Measurements from ENCODE around the gene CNNM2. TPM values are rescaled to one million over a fixed set of nuclear protein-coding genes. Genes with fewer than 3 reads are reported as not detected.
A peak's percentile ranks its signal among the peaks of the same experiment; 100 is the strongest.
"Not testable (repeated sequence)": the region's sequence is repeated elsewhere in the genome, so short reads cannot be mapped to it uniquely, and the experiment has no call there.

The CNNM2 gene
- total RNA-seq, 3 donors from 2014 or later (not counting 1 experiment from before 2014, with no cell fraction given): 8.6 to 18.0 (median 16.7) TPM

GRCh38 chr10:103127241-103127640, 209.1 kb downstream of the CNNM2 start:
- Mint-ChIP-seq H3K36me3 (no peaks in the 10 kb centered on the region), H3K27me3 (ENCODE audit: low read depth in 2 of 2) (no peaks in the 10 kb centered on the region), H3K9me3 (no peaks in the 10 kb centered on the region), H3K4me1 (peaks cover 39 to 42% of the 10 kb centered on the region in 2 donors), H3K27ac (peak overlapping the region in 1 of 2 donors; percentile 2), H3K4me3 (no peak overlapping the region)
- no peak for ATAC-seq
- H3K9me3 ChIP-seq (ENCODE audit: control insufficient read depth, insufficient read depth, low read length): no peaks in the 10 kb centered on the region
- TF ChIP-seq CTCF (IDR thresholded peaks at IDR 0.05): no peak
- H3K4me1 ChIP-seq (ENCODE audit: control insufficient read depth, insufficient read depth, low read length): peaks cover 9% of the 10 kb centered on the region
- H3K36me3 ChIP-seq (ENCODE audit: control insufficient read depth, insufficient read depth, low read length): peaks cover 3% of the 10 kb centered on the region
- DNase-seq: no peak
- H3K4me3 ChIP-seq (ENCODE audit: low read length): no peak overlapping the region
- intact Hi-C loops (cut with micrococcal nuclease): no loop called here
- no peaks in the 10 kb centered on the region for H3K27me3 ChIP-seq (ENCODE audit: control insufficient read depth, insufficient read depth, low read length)
- 100% methylated on average over 1 of the region's 1 CpG for WGBS (ENCODE audit: insufficient coverage)
- no peak overlapping the region for H3K27ac ChIP-seq (ENCODE audit: low read length)

GRCh38 chr10:103130180-103130579, 212.1 kb downstream of the CNNM2 start:
- H3K4me3 Mint-ChIP-seq; H3K9me3 ChIP-seq (ENCODE audit: control insufficient read depth, insufficient read depth, low read length); H3K4me1 ChIP-seq (ENCODE audit: control insufficient read depth, insufficient read depth, low read length); H3K27me3 Mint-ChIP-seq (ENCODE audit: low read depth in 2 of 2); H3K27me3 ChIP-seq (ENCODE audit: control insufficient read depth, insufficient read depth, low read length); H3K4me3 ChIP-seq (ENCODE audit: low read length); H3K9me3 Mint-ChIP-seq; intact Hi-C loops (cut with micrococcal nuclease); H3K27ac ChIP-seq (ENCODE audit: low read length); ATAC-seq; DNase-seq; H3K27ac Mint-ChIP-seq; H3K36me3 ChIP-seq (ENCODE audit: control insufficient read depth, insufficient read depth, low read length); H3K36me3 Mint-ChIP-seq: not testable (repeated sequence)
- WGBS (ENCODE audit: insufficient coverage): no CpG with 5 or more reads among the region's 5 CpGs
- H3K4me1 Mint-ChIP-seq: peaks cover 36 to 50% of the 10 kb centered on the region in 2 donors

GRCh38 chr10:103130910-103131309, 212.8 kb downstream of the CNNM2 start:
- H3K27ac ChIP-seq (ENCODE audit: low read length): no peak overlapping the region
- no peaks in the 10 kb centered on the region for H3K27me3 ChIP-seq (ENCODE audit: control insufficient read depth, insufficient read depth, low read length)
- TF ChIP-seq CTCF (IDR thresholded peaks at IDR 0.05): no peak
- intact Hi-C loops (cut with micrococcal nuclease): no loop called here
- H3K36me3 ChIP-seq (ENCODE audit: control insufficient read depth, insufficient read depth, low read length): peaks cover under 1% of the 10 kb centered on the region
- Mint-ChIP-seq H3K27ac (peak overlapping the region; percentile 53 to 71), H3K27me3 (ENCODE audit: low read depth in 2 of 2) (no peaks in the 10 kb centered on the region), H3K4me1 (peaks cover 29 to 46% of the 10 kb centered on the region in 2 donors), H3K9me3 (no peaks in the 10 kb centered on the region), H3K36me3 (no peaks in the 10 kb centered on the region), H3K4me3 (no peak overlapping the region)
- H3K4me1 ChIP-seq (ENCODE audit: control insufficient read depth, insufficient read depth, low read length): peaks cover 7% of the 10 kb centered on the region
- no peaks in the 10 kb centered on the region for H3K9me3 ChIP-seq (ENCODE audit: control insufficient read depth, insufficient read depth, low read length)
- WGBS (ENCODE audit: insufficient coverage): no CpG with 5 or more reads among the region's 1 CpG
- DNase-seq (no peak), ATAC-seq (no peak)
- no peak overlapping the region for H3K4me3 ChIP-seq (ENCODE audit: low read length)

GRCh38 chr10:103135168-103135567, 217.1 kb downstream of the CNNM2 start:
- ATAC-seq; H3K27me3 Mint-ChIP-seq (ENCODE audit: low read depth in 2 of 2); H3K9me3 ChIP-seq (ENCODE audit: control insufficient read depth, insufficient read depth, low read length); H3K4me1 ChIP-seq (ENCODE audit: control insufficient read depth, insufficient read depth, low read length); H3K36me3 Mint-ChIP-seq; H3K27ac ChIP-seq (ENCODE audit: low read length); intact Hi-C loops (cut with micrococcal nuclease); H3K4me3 ChIP-seq (ENCODE audit: low read length); H3K4me3 Mint-ChIP-seq; H3K27me3 ChIP-seq (ENCODE audit: control insufficient read depth, insufficient read depth, low read length); H3K9me3 Mint-ChIP-seq: not testable (repeated sequence)
- WGBS (ENCODE audit: insufficient coverage): 87% methylated on average over 3 of the region's 3 CpGs
- DNase-seq: peak in 1 of 2 donors; percentile 27
- H3K36me3 ChIP-seq (ENCODE audit: control insufficient read depth, insufficient read depth, low read length): peaks cover 26% of the 10 kb centered on the region
- peaks cover 20 to 34% of the 10 kb centered on the region in 2 donors for H3K4me1 Mint-ChIP-seq
- peak overlapping the region in 1 of 2 donors; percentile 24 for H3K27ac Mint-ChIP-seq
